ENCODE results near the gene GCSAML.

GCSAML gene

GRCh38 chr1:247574236-247574635, 25.3 kb downstream of the GCSAML start:
- no peak for DNase-seq (ENCODE audit: low spot score)

- no peak for DNase-seq (ENCODE audit: low spot score)
Measured at GRCh38 chr1:247574664-247575063, 25.7 kb downstream of the GCSAML start.

GRCh38 chr1:247576514-247576913, 27.6 kb downstream of the GCSAML start:
- peak; percentile 7 for DNase-seq (ENCODE audit: low spot score)

- DNase-seq (ENCODE audit: low spot score): no peak
Measured at GRCh38 chr1:247578946-247579460, 30.1 kb downstream of the GCSAML start.

- no peak for DNase-seq (ENCODE audit: low spot score)
Measured at GRCh38 chr1:247588060-247588459, 39.1 kb downstream of the GCSAML start, which contains the start of gene OR2G2. Gene OR2G2 (plus strand): TSS chr1:247588360. CDS start chr1:247588360, 0 bp downstream.

DNA sequence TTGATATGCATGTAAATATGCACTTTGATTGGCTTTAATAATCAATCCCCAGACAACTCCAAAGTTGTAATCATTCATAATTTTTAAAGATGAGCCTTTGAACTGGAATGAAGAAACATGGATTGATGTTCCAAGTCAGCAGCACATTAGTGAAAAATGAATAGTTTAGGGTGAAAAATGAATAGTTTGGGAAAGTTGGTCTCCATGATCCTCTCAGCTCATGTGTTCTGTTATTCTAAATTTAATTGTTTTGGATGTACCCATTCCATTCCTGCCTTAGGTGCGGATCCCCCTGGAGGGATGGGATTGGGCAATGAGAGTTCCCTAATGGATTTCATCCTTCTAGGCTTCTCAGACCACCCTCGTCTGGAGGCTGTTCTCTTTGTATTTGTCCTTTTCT, 56.4 kb downstream of the GCSAML start, which contains the start of gene OR2G3:
OR2G3 (plus strand) TSS at position 301 of the 400 bp plus-strand sequence; CDS start at position 301, 0 bp downstream.
- DNase-seq (ENCODE audit: low spot score): no peak

- DNase-seq (ENCODE audit: low spot score): no peak
Measured at GRCh38 chr1:247613405-247613804, 64.5 kb downstream of the GCSAML start.

GRCh38 chr1:247614625-247615024, 65.7 kb downstream of the GCSAML start:
- no peak for DNase-seq (ENCODE audit: low spot score)

Measured in Ammon's horn (tissue), 1 donor.